GM12873 (cell line): Measurements from ENCODE around the gene RPL36AL.

Source experiments
- CTCF ChIP-seq: IDR thresholded peaks from 2 replicates; pipeline ENCODE4 v1.5.1; 2012; ENCODE audit warnings: low read depth, mild to moderate bottlenecking, moderate library complexity, low read length, control low read depth; ENCODE audit not compliant: insufficient read depth; ENCODE audit errors: missing control alignments

The RPL36AL gene

GRCh38 chr14:49581209-49582112, 39.0 kb downstream of the RPL36AL start:
- no peak for TF ChIP-seq CTCF

GRCh38 chr14:49579841-49580240, 40.6 kb downstream of the RPL36AL start:
- no peak for TF ChIP-seq CTCF

DNA sequence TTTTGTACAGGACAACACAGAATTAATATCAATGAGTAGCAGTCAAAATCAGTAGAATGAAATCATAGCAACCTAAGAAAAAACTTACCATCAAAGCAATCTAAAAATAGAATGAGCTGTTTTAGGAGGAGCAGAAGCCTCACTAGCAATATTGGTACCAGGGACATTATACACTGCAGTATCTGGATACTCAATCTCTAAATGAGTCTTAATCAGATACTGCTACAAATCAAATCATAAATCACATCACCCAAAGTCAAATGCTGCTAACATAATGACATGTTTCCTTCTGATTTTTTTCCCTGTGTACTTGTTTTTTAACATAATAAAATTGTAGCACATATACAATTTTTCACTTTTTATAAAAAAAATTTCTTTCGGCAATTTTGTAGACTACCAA, 42.3 kb downstream of the RPL36AL start:
- no peak for TF ChIP-seq CTCF

GRCh38 chr14:49574038-49574437, 46.4 kb downstream of the RPL36AL start:
- TF ChIP-seq CTCF = no peak

GRCh38 chr14:49569281-49569680, 51.1 kb downstream of the RPL36AL start:
- TF ChIP-seq CTCF = no peak
